Central memory CD4-positive, alpha-beta T cell (primary cell): ENCODE data around the gene GINS3.
"Not testable (repeated sequence)": the region's sequence is repeated elsewhere in the genome, so short reads cannot be mapped to it uniquely, and the experiment has no call there.

ENCODE experiments used
- DNase-seq: peaks from one replicate; pipeline ENCODE4 v3.0.0; 2022

The GINS3 gene

DNA sequence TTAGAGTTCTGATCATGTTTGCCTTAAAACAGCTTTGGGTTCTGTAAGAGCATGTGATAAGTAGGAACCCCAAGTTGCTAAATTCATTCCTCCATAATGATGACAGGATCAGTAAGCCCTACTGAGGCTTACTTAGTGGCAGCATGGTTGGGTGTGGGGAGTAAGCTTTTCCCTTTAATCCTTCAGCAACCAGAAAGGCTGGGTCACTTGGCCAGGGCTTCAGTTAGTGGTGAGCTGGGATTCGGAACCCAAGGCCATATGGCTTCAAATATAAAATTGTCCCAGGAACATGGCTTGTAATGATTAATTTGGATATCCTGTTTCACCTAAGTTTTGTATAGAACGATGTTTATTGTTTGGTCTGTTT lies 850 bp downstream of the GINS3 start:
- DNase-seq, result no peak

DNA sequence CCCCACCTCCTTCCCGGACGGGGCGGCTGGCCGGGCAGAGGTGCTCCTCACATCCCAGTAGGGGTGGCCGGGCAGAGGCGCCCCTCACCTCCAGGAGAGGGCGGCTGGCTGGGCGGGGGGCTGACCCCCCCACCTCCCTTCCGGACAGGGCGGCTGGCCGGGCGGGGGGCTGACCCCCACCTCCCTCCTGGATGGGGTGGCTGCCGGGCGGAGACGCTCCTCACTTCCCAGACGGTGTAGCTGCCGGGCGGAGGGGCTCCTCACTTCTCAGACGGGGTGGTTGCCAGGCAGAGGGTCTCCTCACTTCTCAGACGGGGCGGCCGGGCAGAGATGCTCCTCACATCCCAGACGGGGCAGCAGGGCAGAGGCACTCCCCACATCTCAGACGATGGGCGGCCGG lies 4.6 kb downstream of the GINS3 start:
- not testable (repeated sequence) for DNase-seq

DNA sequence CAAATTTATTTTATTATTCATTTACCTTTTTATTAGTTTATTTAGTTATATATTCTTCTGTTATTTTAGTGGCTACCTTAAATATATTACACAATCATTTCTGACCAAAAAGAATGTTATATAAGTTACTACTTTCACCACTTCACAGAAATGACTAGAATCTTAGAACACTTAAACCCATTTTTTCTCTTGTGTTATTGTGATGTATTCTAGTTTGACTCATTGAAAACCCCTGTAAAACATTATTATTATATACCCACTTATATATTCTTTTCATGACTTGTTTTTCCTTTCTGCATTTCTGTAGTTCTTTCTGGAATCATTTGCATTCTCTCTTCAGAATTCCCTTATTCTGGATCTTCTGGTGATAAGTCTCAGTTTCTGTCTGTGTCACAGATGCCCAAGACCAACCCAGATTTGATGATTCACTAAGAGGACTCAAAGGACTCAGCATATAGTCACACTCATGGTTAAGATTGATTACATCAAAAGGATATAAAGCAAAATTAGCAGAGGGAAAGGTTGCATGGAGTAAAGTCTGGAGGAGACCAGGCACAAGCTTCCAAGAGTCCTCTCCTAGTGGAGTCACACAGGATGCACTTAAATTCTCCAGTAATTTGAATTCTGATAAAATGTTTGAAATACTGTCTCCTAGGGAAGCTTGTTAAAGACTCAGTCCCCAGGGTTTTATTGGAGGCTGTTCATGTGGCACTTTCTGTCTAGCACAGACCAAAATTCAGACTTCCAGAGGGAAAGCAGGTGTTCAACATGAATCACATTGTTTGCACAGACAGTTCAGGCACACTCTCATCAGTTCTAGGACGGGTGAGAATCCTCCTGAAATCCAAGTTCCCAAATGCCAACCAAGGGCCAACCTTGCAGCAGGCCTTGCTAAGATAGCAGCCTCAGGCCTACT lies 7.7 kb downstream of the GINS3 start:
- no peak for DNase-seq

DNA sequence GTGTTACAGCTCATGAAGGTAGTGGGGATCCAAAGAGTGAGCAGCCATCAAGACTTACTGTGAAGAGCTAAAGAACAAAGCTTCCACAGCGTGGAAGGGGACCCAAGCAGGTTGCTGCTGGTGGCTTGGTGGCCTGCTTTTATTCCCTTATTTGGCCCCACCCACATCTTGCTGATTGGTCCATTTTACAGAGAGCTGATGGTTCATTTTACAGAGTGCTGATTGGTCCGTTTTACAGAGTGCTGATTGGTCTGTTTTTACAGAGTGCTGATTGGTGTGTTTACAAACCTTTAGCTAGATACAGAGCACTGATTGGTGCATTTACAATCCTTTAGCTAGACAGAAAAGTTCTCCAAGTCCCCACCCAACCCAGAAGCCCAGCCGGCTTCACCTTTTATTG lies 9.0 kb downstream of the GINS3 start:
- DNase-seq, result not testable (repeated sequence)

DNA sequence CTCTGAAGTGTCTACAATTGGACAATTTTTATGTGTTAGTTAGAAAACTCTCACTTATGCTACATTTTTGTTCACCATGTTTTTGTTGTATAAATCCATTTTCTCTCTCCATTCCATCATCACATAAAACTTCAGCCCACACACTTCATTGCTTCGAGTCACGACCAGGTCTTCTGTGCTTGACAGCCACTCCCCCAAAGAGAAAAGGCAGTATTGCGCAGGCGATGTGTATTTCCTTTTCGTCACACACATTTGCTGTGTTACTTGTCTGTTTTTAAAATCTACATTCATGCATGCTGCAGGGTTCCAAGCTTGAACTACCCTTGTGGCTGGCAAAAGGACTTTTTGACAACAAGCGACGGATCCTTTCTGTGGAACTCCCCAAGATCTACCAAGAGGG lies 10.5 kb downstream of the GINS3 start:
- no peak for DNase-seq

DNA sequence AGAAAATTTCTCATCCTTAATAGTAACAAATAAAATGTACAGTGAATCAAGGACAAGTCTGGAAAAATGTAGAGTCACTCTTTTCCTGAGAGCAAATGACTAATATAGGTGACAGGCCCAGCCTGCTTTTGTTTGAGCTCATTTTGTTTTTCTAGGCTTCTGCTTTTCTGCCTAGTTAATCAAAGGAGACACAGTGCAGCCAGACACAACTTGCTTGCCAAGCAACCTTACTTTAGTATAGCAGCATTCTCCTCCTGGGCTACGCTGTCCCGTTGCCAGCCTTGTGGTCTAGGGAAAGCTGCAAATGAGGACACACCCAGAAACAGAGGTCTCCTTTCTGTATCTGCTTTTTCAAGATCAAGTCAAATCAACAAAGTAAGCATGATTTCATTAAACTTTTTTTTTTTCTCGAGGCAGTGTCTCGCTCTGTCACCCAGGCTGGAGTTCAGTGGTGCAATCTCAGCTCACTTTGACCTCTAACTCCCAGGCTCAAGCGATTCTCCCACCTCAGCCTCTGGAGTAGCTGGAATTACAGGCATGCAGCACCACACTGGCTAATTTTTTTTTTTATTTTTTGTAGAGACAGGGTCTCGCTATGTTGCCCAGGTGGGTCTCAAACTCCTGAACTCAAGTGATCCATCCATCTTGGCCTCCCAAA lies 17.2 kb downstream of the GINS3 start:
- no peak for DNase-seq

DNA sequence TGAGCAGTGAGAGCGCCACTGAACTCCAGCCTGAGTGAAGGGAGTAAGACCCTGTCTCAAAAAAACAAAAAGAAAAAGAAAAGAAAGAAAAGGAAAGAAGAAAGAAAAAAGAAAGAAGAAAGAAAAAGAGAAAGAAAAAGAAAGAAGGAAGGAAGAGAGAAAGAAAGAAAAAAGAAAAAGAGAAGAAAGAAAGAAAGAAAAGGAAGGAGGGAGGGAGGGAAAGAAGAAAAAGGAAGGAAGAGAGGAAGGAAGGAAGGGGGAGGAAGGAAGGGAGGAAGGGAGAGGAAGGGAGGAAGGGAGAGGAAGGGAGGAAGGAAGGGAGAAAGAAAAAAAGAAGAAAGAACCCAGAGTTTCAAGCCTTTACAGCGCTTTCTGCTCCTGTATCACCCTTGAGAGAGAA lies 19.1 kb downstream of the GINS3 start:
- no peak for DNase-seq

DNA sequence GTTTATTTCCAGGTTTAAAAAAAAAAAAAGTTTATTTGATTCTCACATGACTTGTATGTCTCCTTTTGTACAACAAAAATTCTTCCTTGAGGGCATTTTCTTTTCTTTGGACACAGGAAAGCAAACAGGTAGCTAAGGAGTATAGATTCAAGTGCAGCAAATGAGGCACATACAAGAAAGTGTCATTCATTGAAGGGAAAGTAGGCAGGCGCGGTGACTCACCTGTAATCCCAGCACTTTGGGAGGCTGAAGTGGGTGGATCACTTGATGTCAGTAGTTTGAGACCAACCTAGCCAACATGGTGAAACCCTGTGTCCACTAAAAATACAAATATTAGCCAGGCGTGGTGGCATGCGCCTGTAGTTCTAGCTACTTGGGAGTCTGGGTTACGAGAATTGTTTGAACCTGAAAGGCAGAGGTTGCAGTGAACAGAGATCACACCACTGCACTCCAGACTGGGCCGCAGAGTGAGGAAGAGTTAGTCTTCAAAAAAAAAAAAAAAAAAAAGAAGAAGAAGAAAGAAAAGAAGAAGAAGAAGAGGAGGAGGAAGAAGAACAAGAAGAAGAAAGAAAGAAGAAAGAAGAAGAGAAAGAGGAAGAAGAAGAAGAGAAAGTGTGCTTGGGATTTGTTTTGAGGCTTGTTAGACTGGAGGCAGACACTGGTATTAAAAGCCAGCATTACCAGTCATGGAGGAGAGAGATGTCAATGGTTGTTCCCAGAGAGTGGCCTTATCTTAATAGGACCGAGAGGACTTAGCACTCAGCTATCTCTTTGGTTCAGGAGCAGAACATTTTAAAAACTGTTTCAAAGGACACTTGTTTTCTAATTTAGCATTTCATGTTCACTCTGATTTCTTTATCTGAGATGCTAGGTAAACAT lies 19.7 kb downstream of the GINS3 start:
- DNase-seq, result no peak

DNA sequence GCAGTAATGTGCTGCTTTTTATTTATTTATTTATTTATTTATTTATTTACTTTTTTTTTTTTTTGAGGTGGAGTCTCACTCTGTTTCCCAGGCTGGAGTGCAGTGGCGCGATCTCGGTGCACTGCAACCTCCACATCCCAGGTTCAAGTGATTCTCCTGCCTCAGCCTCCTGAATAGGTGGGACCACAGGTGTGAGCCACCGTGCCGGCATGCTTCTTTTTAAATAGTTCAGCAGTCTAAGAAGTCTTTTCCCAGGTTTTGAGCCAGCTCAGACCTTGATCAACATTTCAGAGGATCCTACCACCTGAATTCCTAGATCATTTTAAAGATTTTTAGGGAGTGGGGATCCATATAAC lies 20.3 kb downstream of the GINS3 start:
- DNase-seq, result not testable (repeated sequence)

DNA sequence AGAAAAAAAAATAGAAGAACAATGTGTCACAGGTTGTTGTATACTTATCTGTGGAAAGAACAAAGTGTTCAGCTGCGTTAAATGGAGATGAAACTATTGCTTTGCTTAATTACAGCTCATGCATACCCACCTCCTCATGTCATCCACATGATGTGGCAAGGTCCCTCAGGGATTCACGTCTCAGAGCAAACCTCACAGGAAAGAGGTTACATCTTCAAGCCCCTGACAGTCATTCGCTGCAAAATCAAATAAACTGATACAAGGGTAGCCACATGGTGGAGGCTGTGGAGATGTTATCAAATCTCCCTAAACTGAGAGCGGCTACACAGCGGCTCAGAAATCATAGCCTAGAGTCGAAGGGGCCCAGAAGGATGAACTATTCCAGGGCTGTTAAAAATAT lies 21.1 kb downstream of the GINS3 start:
- DNase-seq, result no peak

DNA sequence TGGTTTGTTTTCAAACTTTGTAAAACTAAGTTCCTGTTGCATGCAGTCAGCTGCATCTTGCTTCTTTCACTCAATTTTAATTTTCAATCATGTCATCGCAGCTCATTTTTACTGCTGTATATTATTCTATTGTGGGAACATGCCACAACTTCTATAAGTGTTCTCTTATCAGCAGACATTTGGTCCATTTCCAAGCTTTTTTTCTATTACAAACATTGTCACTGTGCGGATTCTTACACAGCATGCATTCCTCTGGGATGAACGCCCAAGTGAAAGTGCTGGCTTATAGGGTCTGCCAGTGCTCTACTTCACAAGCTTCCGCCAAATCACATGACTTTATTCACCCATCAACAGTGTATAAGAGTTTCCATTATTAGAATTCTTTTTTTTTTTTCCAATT lies 22.7 kb downstream of the GINS3 start:
- DNase-seq, result no peak

DNA sequence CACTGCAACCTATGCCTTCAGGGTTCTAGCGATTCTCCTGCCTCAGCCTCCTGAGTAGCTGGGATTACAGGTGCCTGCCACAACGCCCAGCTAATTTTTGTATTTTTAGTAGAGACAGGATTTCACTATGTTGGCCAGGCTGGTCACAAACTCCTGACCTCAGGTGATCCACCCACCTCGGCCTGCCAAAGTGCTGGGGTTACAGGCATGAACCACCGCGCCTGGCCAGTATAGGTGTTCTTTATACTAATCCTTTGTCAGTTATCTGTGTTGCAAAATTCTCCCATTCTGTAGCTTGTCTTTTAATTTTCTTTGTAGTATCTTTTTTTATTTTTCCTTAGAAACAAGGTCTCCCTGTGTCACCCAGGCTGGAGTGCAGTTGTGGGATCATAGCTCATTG lies 23.7 kb downstream of the GINS3 start:
- not testable (repeated sequence) for DNase-seq

DNA sequence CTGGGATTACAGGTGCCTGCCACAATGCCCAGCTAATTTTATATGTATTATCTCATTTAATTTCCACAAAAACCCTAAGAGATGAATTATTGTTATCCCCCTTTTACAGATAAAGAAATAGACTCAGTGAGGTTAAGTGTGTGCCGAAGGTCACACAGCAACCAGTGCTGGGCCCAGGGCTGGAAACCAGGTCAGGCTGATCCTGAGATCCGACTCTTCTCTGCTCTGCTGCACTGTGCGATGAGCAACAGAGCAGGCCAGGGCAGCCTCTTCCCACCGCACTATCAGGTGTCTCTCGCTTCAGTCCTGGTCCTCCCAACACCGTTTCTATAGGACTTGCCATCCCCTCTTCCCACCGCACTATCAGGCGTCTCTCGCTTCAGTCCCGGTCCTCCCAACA lies 24.8 kb downstream of the GINS3 start:
- DNase-seq, result no peak

DNA sequence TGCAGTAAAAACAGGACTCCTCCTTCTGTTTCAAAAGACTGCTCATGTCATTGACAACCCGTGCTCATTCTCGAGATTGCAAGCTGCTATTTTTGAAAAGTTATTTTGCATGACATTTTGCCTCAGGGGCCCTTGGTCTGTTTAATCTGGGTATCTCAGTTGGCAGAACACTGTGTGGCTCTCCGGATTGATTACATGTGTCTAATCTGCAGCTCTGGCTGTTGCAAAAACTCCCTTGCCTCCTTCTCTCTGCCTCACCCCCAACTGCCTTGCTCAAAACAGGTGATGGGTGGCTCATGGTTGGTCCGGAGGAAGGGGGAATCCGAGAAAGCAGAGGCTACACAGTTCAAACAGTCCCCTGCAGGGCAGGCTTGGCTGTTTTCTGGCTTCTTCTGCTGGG lies 25.3 kb downstream of the GINS3 start:
- DNase-seq, result no peak

DNA sequence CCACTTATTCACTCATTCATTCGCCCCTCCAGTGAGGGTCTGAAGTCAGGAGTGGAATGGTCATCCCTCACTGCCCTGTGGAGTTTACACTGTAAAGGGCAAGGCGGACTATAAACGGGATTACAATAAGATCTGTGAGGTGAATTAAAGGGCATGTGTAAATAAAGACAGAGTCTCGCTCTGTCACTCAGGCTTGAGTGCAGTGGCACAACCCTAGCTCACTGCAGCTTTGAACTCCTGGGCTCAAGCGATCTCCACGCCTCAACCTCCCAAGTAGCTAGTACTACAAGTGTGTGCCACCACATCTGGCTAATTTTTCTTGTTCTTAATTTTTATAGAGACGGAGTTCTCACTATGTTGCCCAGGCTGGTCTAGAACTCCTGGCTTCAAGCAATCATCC lies 25.8 kb downstream of the GINS3 start:
- DNase-seq, result no peak

DNA sequence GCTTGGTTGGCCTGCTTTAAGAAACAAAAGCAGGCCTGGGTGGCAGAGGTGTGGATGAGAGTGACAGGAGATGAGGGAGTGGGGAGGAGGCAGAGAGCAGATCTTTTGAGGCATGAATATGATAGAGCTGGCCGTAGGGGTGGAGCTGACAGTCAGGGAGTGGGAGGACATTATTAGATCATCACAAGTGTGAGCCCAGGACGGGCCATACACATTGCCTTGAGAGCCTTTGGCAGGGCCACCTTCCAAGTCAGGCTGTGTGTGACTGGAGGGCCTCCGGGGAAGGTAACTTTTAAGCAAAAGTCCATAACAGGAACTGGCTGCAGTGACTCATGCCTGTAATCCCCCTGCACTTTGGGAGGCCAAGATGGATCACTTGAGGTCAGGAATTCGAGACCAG lies 26.3 kb downstream of the GINS3 start:
- no peak for DNase-seq

DNA sequence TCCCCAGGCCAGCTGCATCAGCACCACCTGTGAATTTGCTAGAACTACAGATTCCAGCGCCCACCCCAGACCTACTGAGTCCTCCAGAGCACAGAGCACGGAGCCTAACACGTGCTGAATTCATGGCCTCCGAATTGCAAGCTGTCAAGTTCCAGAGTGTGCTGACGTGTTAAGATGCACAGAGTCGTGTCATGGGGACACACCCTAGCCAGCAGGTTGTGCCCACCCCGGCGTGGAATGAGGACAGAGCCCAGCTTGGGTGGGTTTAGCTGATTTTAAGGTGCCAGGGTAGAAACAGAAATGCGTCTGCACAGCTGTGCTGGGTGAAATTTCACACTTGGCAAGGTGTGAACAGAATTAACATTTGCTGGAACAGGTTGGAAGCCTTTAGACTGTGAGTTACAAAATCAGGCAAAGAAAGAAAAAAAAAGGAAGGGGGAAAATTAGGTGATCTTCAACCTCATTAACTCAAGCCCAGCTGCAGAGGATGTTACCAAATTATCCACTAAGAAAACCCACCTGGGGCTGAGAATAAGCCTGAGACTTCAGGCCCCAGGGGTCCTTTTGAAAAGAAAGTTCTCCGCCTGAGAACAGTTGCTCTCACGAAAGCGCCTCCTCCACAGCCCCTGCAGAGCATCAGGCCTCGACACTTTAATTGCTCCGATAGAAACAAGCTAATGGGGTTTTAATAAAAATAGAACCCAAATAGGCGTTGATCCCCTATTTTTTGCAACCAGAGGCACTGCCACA lies 27.1 kb downstream of the GINS3 start:
- no peak for DNase-seq

DNA sequence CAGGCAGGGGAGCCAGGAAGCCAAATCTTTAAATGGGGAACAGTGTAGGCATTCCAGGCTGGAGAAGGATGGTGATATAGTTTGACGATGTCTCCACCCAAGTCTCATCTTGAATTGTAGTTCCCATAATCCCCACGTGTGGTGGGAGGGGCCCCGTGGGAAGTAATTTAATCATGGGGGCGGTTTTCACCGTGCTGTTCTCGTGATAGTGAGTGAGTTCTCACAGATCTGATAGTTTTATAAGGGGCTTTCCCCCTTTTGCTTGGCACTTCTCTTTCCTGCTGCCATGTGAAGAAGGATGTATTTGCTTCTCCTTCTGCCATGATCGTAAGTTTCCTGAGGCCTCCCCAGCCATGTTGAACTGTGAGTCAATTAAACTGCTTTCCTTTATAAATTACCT lies 28.8 kb downstream of the GINS3 start:
- DNase-seq, result no peak

DNA sequence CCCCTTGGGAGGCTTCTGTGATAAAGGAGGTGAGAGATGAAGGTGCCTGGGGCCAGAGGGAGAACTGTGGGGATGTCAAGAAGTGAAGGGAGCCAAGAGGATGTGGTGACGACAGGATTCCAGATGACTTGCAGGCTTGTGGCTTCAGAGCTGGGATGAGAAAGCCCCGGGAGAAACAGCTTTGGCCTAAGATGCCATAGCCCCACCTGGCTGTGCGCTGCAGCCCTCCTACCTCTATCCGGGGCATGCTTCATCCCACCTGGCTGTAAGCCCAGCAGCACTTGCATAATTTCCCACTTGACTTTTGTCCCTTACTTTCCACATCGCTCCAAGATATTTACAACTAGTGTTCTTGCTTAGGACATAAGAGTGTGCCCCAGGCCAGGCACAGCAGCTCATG lies 29.3 kb downstream of the GINS3 start:
- no peak for DNase-seq

DNA sequence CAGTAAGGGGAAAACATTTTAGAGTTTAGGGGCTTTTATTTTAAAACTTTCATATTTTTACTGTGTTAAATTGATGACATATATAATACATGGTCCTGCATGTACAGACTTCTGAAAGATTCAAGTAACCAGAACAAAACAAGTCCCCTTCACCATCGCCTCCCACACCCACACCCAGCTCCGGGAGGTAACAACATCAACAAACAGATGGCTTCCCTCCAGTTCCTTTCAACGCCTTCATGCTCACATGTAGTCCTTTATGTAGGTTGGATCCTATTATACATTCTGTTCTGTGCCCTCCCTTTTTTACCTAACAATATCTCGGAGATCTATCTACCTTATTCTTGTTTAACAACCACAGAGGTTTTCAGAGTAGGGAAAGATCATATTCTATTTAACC lies 30.5 kb downstream of the GINS3 start:
- DNase-seq, result no peak

DNA sequence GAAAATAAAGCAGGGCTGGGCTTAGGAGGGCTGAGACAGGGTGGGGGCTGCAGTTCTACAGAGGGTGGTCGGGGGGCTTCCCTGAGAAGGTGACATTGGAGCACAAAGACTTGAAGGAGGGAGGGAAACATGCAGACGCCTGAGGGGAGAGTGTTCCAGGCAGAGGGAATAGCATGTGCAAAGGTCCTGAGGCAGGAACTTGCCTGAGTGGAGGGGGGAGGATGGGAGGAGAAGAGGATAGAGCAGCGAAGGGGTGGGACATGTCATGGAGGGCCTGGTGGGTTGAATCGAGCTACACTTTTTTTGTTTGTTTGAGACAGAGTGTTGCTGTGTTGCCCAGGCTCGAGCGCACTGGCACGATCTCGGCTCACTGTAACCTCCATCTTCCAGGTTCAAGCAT lies 33.0 kb downstream of the GINS3 start:
- DNase-seq, result no peak

DNA sequence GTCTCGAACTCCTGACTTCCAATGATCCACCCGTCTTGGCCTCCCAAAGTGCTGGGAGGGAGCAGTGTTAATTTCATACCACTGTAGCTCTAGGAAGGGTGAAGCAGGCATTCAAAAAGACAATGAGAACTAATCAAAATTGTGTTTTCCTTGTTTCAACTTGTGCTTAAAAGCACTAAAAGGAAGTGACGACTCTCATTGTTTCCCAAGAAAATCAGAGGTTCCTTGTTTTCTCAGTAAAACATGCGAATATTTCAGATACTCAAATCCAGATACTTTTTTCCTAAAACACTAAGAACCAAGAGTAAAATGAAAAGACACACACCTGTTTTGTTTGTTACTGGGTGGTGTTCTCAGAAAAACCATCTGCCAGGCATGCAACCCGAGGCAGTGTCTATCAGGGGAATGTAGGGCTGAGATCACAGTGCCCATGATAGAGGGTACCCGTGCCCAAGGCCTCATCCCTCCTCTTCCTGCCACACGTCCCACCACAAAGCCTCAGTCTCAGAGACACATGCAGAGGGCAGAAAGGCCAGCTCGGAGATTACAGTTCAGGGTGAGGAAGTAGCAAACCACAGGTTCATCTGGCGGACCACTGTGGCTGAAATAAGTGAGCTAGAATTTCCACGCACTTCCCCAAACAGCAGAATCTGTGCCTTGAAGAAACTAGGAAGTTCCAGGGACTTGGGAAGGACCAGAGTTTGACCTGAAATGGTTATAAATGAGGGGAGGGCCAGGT lies 33.7 kb downstream of the GINS3 start:
- DNase-seq, result no peak
